HL-60 (cell line): Measurements from ENCODE around the gene RAF1.

ENCODE experiments used
- CTCF ChIP-seq: IDR thresholded peaks from one replicate; pipeline ENCODE4 v1.5.1; 2011; ENCODE audit warnings: low read length, control low read depth, inconsistent platforms; ENCODE audit not compliant: insufficient read depth
- GABPA ChIP-seq: IDR thresholded peaks from 2 replicates; pipeline ENCODE4 v1.6.1; 2012; ENCODE audit warnings: low read depth
- POLR2AphosphoS5 ChIP-seq: IDR thresholded peaks from 2 replicates; pipeline ENCODE4 v1.6.1; 2012; ENCODE audit warnings: low read depth
- REST ChIP-seq: IDR thresholded peaks from 2 replicates; pipeline ENCODE4 v1.6.1; 2012; ENCODE audit warnings: low read depth; ENCODE audit not compliant: insufficient replicate concordance
- SPI1 ChIP-seq: IDR thresholded peaks from 2 replicates; pipeline ENCODE4 v1.6.1; 2012; ENCODE audit warnings: low read depth, mild to moderate bottlenecking, borderline replicate concordance

- TF ChIP-seq CTCF (no peak), POLR2AphosphoS5 (no peak), REST (no peak), SPI1 (no peak), GABPA (no peak)
These were observed 80.6 kb downstream of the RAF1 start for GRCh38 chr3:12583280-12583679.
